ENCODE data around the gene ACOT13.
"Not testable (repeated sequence)": the region's sequence is repeated elsewhere in the genome, so short reads cannot be mapped to it uniquely, and the experiment has no call there.

The ACOT13 gene

GRCh38 chr6:24708612-24709011 is 41.7 kb downstream of the ACOT13 start:
- no peak for DNase-seq (ENCODE audit: extremely low spot score)
- ChIA-PET POLR2A (no interaction called here), CTCF (no interaction called here)
- TF ChIP-seq SP1 (IDR thresholded peaks at IDR 0.05), result no peak
- TF ChIP-seq SUZ12 (IDR thresholded peaks at IDR 0.05), result no peak
- TF ChIP-seq ELF4 (IDR thresholded peaks at IDR 0.05), result no peak
- TF ChIP-seq PKNOX1 (IDR thresholded peaks at IDR 0.05), result no peak
- TF ChIP-seq FOXM1 (IDR thresholded peaks at IDR 0.05; ENCODE audit: borderline replicate concordance), result no peak
- no peak for TF ChIP-seq TARDBP (IDR thresholded peaks at IDR 0.05)
- TF ChIP-seq FOXK2 (IDR thresholded peaks at IDR 0.05), result no peak
- TF ChIP-seq BHLHE40 (IDR thresholded peaks at IDR 0.05; ENCODE audit: borderline replicate concordance), result no peak
- no peak for TF ChIP-seq LEF1 (IDR thresholded peaks at IDR 0.05; ENCODE audit: borderline replicate concordance)
- TF ChIP-seq ZNF384 (IDR thresholded peaks at IDR 0.05), result no peak
- no peak for TF ChIP-seq NFRKB (IDR thresholded peaks at IDR 0.05)
- no peak for TF ChIP-seq FOXA1 (IDR thresholded peaks at IDR 0.05)
- TF ChIP-seq ARNT (IDR thresholded peaks at IDR 0.05), result no peak

- CTCF ChIA-PET, result interaction anchor here (0.7 kb wide), 1 partner anchor 334 kb away, joined by 10 read pairs; no protein-coding TSS in a partner anchor
- no peak for DNase-seq (ENCODE audit: extremely low spot score)
- POLR2A ChIA-PET, result no interaction called here
- TF ChIP-seq LEF1 (IDR thresholded peaks at IDR 0.05; ENCODE audit: borderline replicate concordance) (no peak), TARDBP (IDR thresholded peaks at IDR 0.05) (no peak), BHLHE40 (IDR thresholded peaks at IDR 0.05; ENCODE audit: borderline replicate concordance) (no peak), HDGF (IDR thresholded peaks at IDR 0.05; ENCODE audit: borderline replicate concordance) (no peak), ZNF384 (IDR thresholded peaks at IDR 0.05) (no peak), FOXM1 (IDR thresholded peaks at IDR 0.05; ENCODE audit: borderline replicate concordance) (no peak), PKNOX1 (IDR thresholded peaks at IDR 0.05) (no peak), ARNT (IDR thresholded peaks at IDR 0.05) (no peak), ELF4 (IDR thresholded peaks at IDR 0.05) (no peak), SUZ12 (IDR thresholded peaks at IDR 0.05) (no peak), SP1 (IDR thresholded peaks at IDR 0.05) (no peak), NFRKB (IDR thresholded peaks at IDR 0.05) (no peak), FOXA1 (IDR thresholded peaks at IDR 0.05) (no peak)
Observed at GRCh38 chr6:24709014-24709711, 42.3 kb downstream of the ACOT13 start.

GRCh38 chr6:24710519-24711303 is 43.8 kb downstream of the ACOT13 start:
- POLR2A ChIA-PET, result interaction anchor here (0.6 kb wide), 1 partner anchor 354 kb away, joined by 3 read pairs; no protein-coding TSS in a partner anchor
- TF ChIP-seq ARNT (IDR thresholded peaks at IDR 0.05) (no peak), FOXA1 (IDR thresholded peaks at IDR 0.05) (no peak), PKNOX1 (IDR thresholded peaks at IDR 0.05) (no peak), BHLHE40 (IDR thresholded peaks at IDR 0.05; ENCODE audit: borderline replicate concordance) (no peak), HDGF (IDR thresholded peaks at IDR 0.05; ENCODE audit: borderline replicate concordance) (no peak), L3MBTL2 (conservative IDR thresholded peaks at IDR 0.05) (no peak), LEF1 (IDR thresholded peaks at IDR 0.05; ENCODE audit: borderline replicate concordance) (no peak), ZNF384 (IDR thresholded peaks at IDR 0.05) (no peak), FOXM1 (IDR thresholded peaks at IDR 0.05; ENCODE audit: borderline replicate concordance) (no peak)
- CTCF ChIA-PET, result no interaction called here

GRCh38 chr6:24716602-24717148 is 49.8 kb downstream of the ACOT13 start:
- POLR2A ChIA-PET; DNase-seq (ENCODE audit: extremely low spot score); CTCF ChIA-PET: not testable (repeated sequence)

More at GRCh38 chr6:24710519-24711303, 43.8 kb downstream of the ACOT13 start:
- no peak for DNase-seq (ENCODE audit: extremely low spot score)

- ChIA-PET POLR2A (interaction anchor here (2.3 kb wide), 1 partner anchor 57 kb away, joined by 12 read pairs; the partner anchor contains the start of gene GMNN), CTCF (no interaction called here)
- TF ChIP-seq ARNT (IDR thresholded peaks at IDR 0.05) (no peak), PKNOX1 (IDR thresholded peaks at IDR 0.05) (no peak), SP1 (IDR thresholded peaks at IDR 0.05) (no peak), BHLHE40 (IDR thresholded peaks at IDR 0.05; ENCODE audit: borderline replicate concordance) (no peak), FOXA1 (IDR thresholded peaks at IDR 0.05) (no peak), SUZ12 (IDR thresholded peaks at IDR 0.05) (no peak), ZNF384 (IDR thresholded peaks at IDR 0.05) (no peak), CTBP1 (IDR thresholded peaks at IDR 0.05; ENCODE audit: borderline replicate concordance) (no peak), LEF1 (IDR thresholded peaks at IDR 0.05; ENCODE audit: borderline replicate concordance) (no peak), FOXK2 (IDR thresholded peaks at IDR 0.05) (no peak), HDGF (IDR thresholded peaks at IDR 0.05; ENCODE audit: borderline replicate concordance) (no peak), TARDBP (IDR thresholded peaks at IDR 0.05) (no peak), L3MBTL2 (conservative IDR thresholded peaks at IDR 0.05) (no peak), FOXM1 (IDR thresholded peaks at IDR 0.05; ENCODE audit: borderline replicate concordance) (no peak), ELF4 (IDR thresholded peaks at IDR 0.05) (no peak), NFRKB (IDR thresholded peaks at IDR 0.05) (no peak)
- no peak for DNase-seq (ENCODE audit: extremely low spot score)
Observed at GRCh38 chr6:24718449-24719124, 51.7 kb downstream of the ACOT13 start.

Measured in HEK293T (cell line).